Measurements from ENCODE around the gene TMEM254.

GRCh38 chr10:80131499-80131901 lies 53.0 kb downstream of the TMEM254 start:
- TF ChIP-seq, protein P1, sequence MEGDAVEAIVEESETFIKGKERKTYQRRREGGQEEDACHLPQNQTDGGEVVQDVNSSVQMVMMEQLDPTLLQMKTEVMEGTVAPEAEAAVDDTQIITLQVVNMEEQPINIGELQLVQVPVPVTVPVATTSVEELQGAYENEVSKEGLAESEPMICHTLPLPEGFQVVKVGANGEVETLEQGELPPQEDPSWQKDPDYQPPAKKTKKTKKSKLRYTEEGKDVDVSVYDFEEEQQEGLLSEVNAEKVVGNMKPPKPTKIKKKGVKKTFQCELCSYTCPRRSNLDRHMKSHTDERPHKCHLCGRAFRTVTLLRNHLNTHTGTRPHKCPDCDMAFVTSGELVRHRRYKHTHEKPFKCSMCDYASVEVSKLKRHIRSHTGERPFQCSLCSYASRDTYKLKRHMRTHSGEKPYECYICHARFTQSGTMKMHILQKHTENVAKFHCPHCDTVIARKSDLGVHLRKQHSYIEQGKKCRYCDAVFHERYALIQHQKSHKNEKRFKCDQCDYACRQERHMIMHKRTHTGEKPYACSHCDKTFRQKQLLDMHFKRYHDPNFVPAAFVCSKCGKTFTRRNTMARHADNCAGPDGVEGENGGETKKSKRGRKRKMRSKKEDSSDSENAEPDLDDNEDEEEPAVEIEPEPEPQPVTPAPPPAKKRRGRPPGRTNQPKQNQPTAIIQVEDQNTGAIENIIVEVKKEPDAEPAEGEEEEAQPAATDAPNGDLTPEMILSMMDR (conservative IDR thresholded peaks at IDR 0.05 in 1 of 2, IDR thresholded peaks at IDR 0.05 in 1 of 2; ENCODE audit: extremely low read depth in 1 of 2, insufficient read depth in 1 of 2, low read depth in 1 of 2, low read length in 2 of 2): no peak
- no peak for TF ChIP-seq EZH2 (IDR thresholded peaks at IDR 0.05; ENCODE audit: borderline replicate concordance, low read length)

Measured in mammary epithelial cell (primary cell).